GM11168 (cell line): Measurements from ENCODE around the gene SMIM22.

Experiments used
- in situ Hi-C: fragments of 300-500 bp; cut with MboI; formaldehyde crosslinking; loops from one replicate; pipeline ENCODE4 v1.12.0; 2022; ENCODE audit warnings: low sequenced_read_pairs; ENCODE audit not compliant: unreplicated experiment

The SMIM22 gene

GRCh38 chr16:4792951-4793513 is 2.1 kb upstream of the SMIM22 start:
- in situ Hi-C loops: no loop called here

GRCh38 chr16:4795828-4796572 is 831 bp downstream of the SMIM22 start:
- in situ Hi-C loops: no loop called here

GRCh38 chr16:4796982-4797804 is 2.0 kb downstream of the SMIM22 start:
- in situ Hi-C loops: no loop called here

- in situ Hi-C loops: no loop called here
Observed at GRCh38 chr16:4797805-4798252, 2.7 kb downstream of the SMIM22 start.

GRCh38 chr16:4798456-4798855 is 3.3 kb downstream of the SMIM22 start:
- in situ Hi-C loops: no loop called here

- in situ Hi-C loops: no loop called here
Observed at GRCh38 chr16:4799171-4799855, 4.1 kb downstream of the SMIM22 start.

- in situ Hi-C loops: no loop called here
Observed at GRCh38 chr16:4800290-4801041, 5.3 kb downstream of the SMIM22 start.

GRCh38 chr16:4801051-4801961 is 6.1 kb downstream of the SMIM22 start:
- in situ Hi-C loops: no loop called here

- in situ Hi-C loops: no loop called here
Observed at GRCh38 chr16:4801962-4802658, 6.9 kb downstream of the SMIM22 start, which contains the start of gene ROGDI. Gene ROGDI (minus strand): TSS chr16:4802633. CDS start chr16:4802571, 62 bp downstream.

GRCh38 chr16:4802659-4803287 is 7.6 kb downstream of the SMIM22 start:
- in situ Hi-C loops: no loop called here

GRCh38 chr16:4803401-4803844 is 8.3 kb downstream of the SMIM22 start:
- in situ Hi-C loops: no loop called here

GRCh38 chr16:4803898-4804762 is 9.0 kb downstream of the SMIM22 start:
- in situ Hi-C loops: no loop called here

GRCh38 chr16:4805231-4805630 is 10.1 kb downstream of the SMIM22 start:
- in situ Hi-C loops: no loop called here

GRCh38 chr16:4806280-4806679 is 11.1 kb downstream of the SMIM22 start:
- in situ Hi-C loops: no loop called here

GRCh38 chr16:4811242-4811641 is 16.1 kb downstream of the SMIM22 start:
- in situ Hi-C loops: no loop called here

- in situ Hi-C loops: no loop called here
Observed at GRCh38 chr16:4811773-4812172, 16.6 kb downstream of the SMIM22 start.
